Measurements from ENCODE around the gene HS3ST4.

The HS3ST4 gene

GRCh38 chr16:26186091-26186615 lies 494.4 kb downstream of the HS3ST4 start:
- Histone ChIP-seq H3K4me3 (ENCODE audit: low read depth, low read length) (no peak overlapping the region), H3K36me3 (ENCODE audit: control insufficient read depth, insufficient read depth, low read length) (no peaks in the 10 kb centered on the region), H3K27me3 (ENCODE audit: control insufficient read depth, insufficient read depth, low read length) (no peaks in the 10 kb centered on the region), H3K4me1 (ENCODE audit: control insufficient read depth, insufficient read depth, low read length) (no peaks in the 10 kb centered on the region), H3K9ac (ENCODE audit: low read depth, low read length) (no peak overlapping the region), H3K9me3 (ENCODE audit: control insufficient read depth, insufficient read depth, low read length) (no peaks in the 10 kb centered on the region)
